ENCODE results near the gene AZI2.

- TF ChIP-seq EZH2 (IDR thresholded peaks at IDR 0.05) (no peak), POLR2AphosphoS5 (IDR thresholded peaks at IDR 0.05; ENCODE audit: borderline replicate concordance, low read depth, low read length) (no peak)
Observed at GRCh38 chr3:28347374-28348264, 1.0 kb downstream of the AZI2 start.

Data from SK-N-MC (cell line).